MM.1S (cell line): Measurements from ENCODE around the gene HPCAL1.

Source experiments
- DNase-seq: peaks from one replicate; pipeline ENCODE4 v3.0.0-alpha.2; 2015
- H2AFZ ChIP-seq: fragments of 300-600 bp; sonication (generic); 2 replicates; pipeline ENCODE4 v1.6.0; 2016; ENCODE audit warnings: antibody characterized with exemption, low read length
- H3F3A ChIP-seq: fragments of 300-600 bp; sonication (generic); 2 replicates; pipeline ENCODE4 v1.6.1; 2016; ENCODE audit warnings: mild to moderate bottlenecking, antibody characterized with exemption, low read length, moderate library complexity, mixed read lengths; ENCODE audit not compliant: insufficient read depth
- H3K27ac ChIP-seq: fragments of 300-600 bp; sonication (generic); 2 replicates; pipeline ENCODE4 v1.5.1; 2016; ENCODE audit warnings: mild to moderate bottlenecking, low read length
- H3K27me3 ChIP-seq: fragments of 300-600 bp; sonication (generic); replicated peaks from 2 replicates; pipeline ENCODE4 v1.6.0; 2016; ENCODE audit warnings: low read length; ENCODE audit not compliant: insufficient read depth
- H3K36me3 ChIP-seq: fragments of 300-600 bp; sonication (generic); replicated peaks from 2 replicates; pipeline ENCODE4 v1.6.1; 2016; ENCODE audit warnings: mild to moderate bottlenecking, low read length, mixed read lengths; ENCODE audit not compliant: insufficient read depth
- H3K4me1 ChIP-seq: fragments of 300-600 bp; sonication (generic); 2 replicates; pipeline ENCODE4 v1.6.1; 2016; ENCODE audit warnings: low read length, mixed read lengths
- H3K4me2 ChIP-seq: fragments of 300-600 bp; sonication (generic); 2 replicates; pipeline ENCODE4 v1.6.0; 2016; ENCODE audit warnings: low read depth, low read length
- H3K4me3 ChIP-seq: fragments of 300-600 bp; sonication (generic); 2 replicates; pipeline ENCODE4 v1.5.1; 2016; ENCODE audit warnings: low read length, mixed read lengths
- H3K79me2 ChIP-seq: fragments of 300-600 bp; sonication (generic); 2 replicates; pipeline ENCODE4 v1.6.1; 2016; ENCODE audit warnings: mixed run types, low read length, mixed read lengths
- H3K9ac ChIP-seq: fragments of 300-600 bp; sonication (generic); 2 replicates; pipeline ENCODE4 v1.6.1; 2016; ENCODE audit warnings: low read length, mixed read lengths
- H3K9me2 ChIP-seq: fragments of 300-600 bp; sonication (generic); replicated peaks from 2 replicates; pipeline ENCODE4 v1.6.1; 2016; ENCODE audit warnings: mild to moderate bottlenecking, low read length, mixed read lengths; ENCODE audit not compliant: insufficient read depth
- H3K9me3 ChIP-seq: fragments of 300-600 bp; sonication (generic); replicated peaks from 2 replicates; pipeline ENCODE4 v1.6.1; 2016; ENCODE audit warnings: mild to moderate bottlenecking, low read length, mixed read lengths; ENCODE audit not compliant: insufficient read depth
- H4K20me1 ChIP-seq: fragments of 300-600 bp; sonication (generic); 2 replicates; pipeline ENCODE4 v1.6.1; 2016; ENCODE audit warnings: mild to moderate bottlenecking, low read length, moderate library complexity, mixed read lengths; ENCODE audit not compliant: insufficient read depth
- EZH2 ChIP-seq: fragments of 300-600 bp; sonication (generic); optimal IDR thresholded peaks from 2 replicates; pipeline ENCODE3; 2017; ENCODE audit warnings: low read depth, mild to moderate bottlenecking, antibody characterized with exemption, low read length, mixed read lengths
- EZH2phosphoT487 ChIP-seq: fragments of 300-600 bp; sonication (generic); IDR thresholded peaks from 2 replicates; pipeline ENCODE4 v1.6.1; 2018; ENCODE audit warnings: antibody characterized with exemption, low read length
- TF ChIP-seq, protein P1 (sequence below): fragments of 300-600 bp; sonication (generic); IDR thresholded peaks from 2 replicates; pipeline ENCODE4 v1.5.1; 2016; ENCODE audit warnings: antibody characterized with exemption, low read length, mixed read lengths

The HPCAL1 gene

DNA sequence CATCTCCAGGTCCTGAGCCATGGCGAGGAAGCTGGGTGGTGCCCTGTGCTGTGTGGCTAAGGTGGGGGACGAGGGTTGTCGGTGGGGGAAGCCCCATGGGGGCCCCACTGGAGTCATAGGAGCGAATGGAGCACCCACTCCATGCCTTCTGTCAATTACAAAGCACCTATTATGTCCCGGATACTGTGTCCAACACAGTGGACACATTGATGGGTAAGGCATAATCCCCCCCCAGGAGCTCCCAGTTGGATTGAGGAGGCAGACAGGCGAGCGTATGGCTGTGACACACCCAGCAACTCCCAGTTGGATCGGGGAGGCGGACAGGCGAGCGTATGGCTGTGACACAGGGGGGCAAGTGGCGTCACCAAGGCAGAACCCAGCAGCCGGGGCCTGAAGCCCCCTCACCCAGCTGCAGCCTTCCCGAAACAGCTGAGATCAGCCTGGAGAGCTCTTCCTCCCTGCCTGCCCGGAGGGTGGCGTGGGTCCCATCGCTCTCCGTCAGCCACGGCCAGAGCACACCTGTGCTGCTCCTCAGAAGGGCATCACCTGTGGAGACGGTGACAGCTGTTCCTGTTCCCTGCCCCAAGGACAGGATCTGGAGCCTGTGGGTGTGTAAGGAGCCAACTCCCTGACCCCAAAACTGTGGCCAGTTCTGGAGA is 69.6 kb downstream of the HPCAL1 start:
- Histone ChIP-seq H3K9ac (no peak overlapping the region), H3K79me2 (peaks cover 91% of the 10 kb centered on the region), H3K4me1 (peaks cover 28% of the 10 kb centered on the region), H3K4me2 (no peak overlapping the region), H3K9me2 (no peaks in the 10 kb centered on the region), H3K9me3 (no peaks in the 10 kb centered on the region), H3K4me3 (no peak overlapping the region), H4K20me1 (no peaks in the 10 kb centered on the region), H3K36me3 (no peaks in the 10 kb centered on the region), H3K27ac (no peak overlapping the region), H3K27me3 (no peaks in the 10 kb centered on the region), H3F3A (peaks cover 16% of the 10 kb centered on the region), H2AFZ (no peak overlapping the region)
- TF ChIP-seq EZH2phosphoT487 (no peak), EZH2 (no peak)
- TF ChIP-seq, protein P1, sequence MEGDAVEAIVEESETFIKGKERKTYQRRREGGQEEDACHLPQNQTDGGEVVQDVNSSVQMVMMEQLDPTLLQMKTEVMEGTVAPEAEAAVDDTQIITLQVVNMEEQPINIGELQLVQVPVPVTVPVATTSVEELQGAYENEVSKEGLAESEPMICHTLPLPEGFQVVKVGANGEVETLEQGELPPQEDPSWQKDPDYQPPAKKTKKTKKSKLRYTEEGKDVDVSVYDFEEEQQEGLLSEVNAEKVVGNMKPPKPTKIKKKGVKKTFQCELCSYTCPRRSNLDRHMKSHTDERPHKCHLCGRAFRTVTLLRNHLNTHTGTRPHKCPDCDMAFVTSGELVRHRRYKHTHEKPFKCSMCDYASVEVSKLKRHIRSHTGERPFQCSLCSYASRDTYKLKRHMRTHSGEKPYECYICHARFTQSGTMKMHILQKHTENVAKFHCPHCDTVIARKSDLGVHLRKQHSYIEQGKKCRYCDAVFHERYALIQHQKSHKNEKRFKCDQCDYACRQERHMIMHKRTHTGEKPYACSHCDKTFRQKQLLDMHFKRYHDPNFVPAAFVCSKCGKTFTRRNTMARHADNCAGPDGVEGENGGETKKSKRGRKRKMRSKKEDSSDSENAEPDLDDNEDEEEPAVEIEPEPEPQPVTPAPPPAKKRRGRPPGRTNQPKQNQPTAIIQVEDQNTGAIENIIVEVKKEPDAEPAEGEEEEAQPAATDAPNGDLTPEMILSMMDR: no peak
- no peak for DNase-seq

DNA sequence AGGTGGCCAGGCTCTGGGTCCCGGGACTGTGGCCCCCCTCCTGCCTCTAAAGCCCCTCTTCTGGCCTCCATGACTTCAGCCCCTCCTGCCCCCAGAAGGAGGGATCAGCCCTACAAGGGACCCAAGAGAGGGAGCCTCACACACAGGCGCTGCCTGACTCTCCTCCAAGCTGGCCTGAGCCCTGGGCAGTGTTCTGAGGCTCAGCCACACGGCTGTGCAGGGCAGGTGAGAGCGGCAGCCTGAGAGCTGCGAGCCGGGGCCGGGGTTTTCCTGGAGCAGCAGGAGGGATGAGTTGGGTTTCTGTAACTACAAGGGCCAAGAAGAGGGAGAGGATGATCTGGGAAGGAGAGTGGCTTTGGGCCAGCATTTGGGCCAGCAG is 70.1 kb downstream of the HPCAL1 start:
- Histone ChIP-seq H2AFZ (no peak overlapping the region), H3F3A (peaks cover 21% of the 10 kb centered on the region), H3K36me3 (no peaks in the 10 kb centered on the region), H3K4me2 (no peak overlapping the region), H3K4me1 (peaks cover 33% of the 10 kb centered on the region), H3K27ac (no peak overlapping the region), H3K9me2 (no peaks in the 10 kb centered on the region), H4K20me1 (no peaks in the 10 kb centered on the region), H3K4me3 (no peak overlapping the region), H3K9ac (no peak overlapping the region), H3K27me3 (no peaks in the 10 kb centered on the region), H3K79me2 (peaks cover 86% of the 10 kb centered on the region), H3K9me3 (no peaks in the 10 kb centered on the region)
- TF ChIP-seq EZH2phosphoT487: no peak
- DNase-seq: no peak

DNA sequence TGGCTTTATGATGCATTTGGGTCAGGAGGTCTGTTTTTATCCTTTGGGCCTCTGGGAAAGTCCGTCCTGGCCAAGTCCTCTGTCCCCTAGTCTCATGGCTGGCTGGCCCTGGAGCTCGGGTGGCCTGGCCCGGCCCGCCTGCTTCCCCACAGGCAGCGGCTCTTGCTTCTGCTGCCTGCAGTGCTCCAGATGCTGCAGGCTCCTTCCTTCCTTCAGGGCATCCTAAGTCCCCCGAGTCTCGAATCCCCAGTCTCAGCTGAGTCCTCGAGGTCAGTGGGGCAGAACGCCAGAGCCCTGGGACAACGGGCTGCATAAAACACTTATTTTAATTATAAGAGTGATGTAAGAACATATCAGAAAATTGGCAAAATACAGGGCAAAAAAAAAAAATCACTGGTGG is 71.2 kb downstream of the HPCAL1 start:
- Histone ChIP-seq H3K4me3 (no peak overlapping the region), H3K4me1 (peaks cover 40% of the 10 kb centered on the region), H3K9me3 (no peaks in the 10 kb centered on the region), H3K4me2 (no peak overlapping the region), H3K27ac (no peak overlapping the region), H3F3A (peaks cover 30% of the 10 kb centered on the region), H3K79me2 (peaks cover 76% of the 10 kb centered on the region), H3K9ac (no peak overlapping the region), H3K27me3 (no peaks in the 10 kb centered on the region), H2AFZ (no peak overlapping the region), H3K9me2 (no peaks in the 10 kb centered on the region), H3K36me3 (no peaks in the 10 kb centered on the region), H4K20me1 (no peaks in the 10 kb centered on the region)
- TF ChIP-seq, protein P1: no peak
- TF ChIP-seq EZH2phosphoT487 (no peak), EZH2 (no peak)
- no peak for DNase-seq

DNA sequence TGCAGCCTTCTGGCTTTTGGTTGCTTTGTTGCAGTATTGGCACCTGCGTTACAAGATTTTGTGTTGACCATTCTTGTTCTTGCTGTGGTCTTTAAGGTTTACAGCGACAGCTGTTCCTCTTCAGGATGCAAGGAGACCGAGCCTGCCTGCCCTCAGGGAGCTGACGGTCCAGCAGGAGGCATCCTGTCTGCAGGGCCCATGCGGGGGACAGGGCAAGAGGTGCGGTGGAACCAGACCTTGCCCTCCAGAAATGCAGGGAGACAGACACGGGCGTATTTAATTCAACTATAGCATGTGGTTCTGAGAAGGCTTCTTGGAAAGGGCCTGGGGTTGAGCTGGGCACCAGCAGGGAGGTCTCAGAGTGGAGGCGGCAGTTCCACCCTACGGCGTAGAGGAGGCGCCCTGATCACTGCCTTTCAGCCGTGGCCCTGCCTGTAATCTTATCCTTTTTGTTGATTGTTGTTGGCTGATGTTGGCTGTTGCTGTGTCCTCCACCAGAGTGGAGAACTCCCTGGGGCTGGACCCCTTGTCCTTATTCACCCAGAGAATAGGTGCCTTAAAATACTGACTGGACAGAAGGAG is 71.7 kb downstream of the HPCAL1 start:
- Histone ChIP-seq H3K4me1 (peaks cover 45% of the 10 kb centered on the region), H3K4me3 (no peak overlapping the region), H3K4me2 (0 out of 2 replicates have a peak overlapping the region, but pooled peaks have one; percentile 36), H4K20me1 (no peaks in the 10 kb centered on the region), H3K27me3 (no peaks in the 10 kb centered on the region), H3K9me2 (no peaks in the 10 kb centered on the region), H3K27ac (peak overlapping the region; percentile 34; the same call in 1 of the 2 replicates), H3F3A (peaks cover 33% of the 10 kb centered on the region), H3K9me3 (no peaks in the 10 kb centered on the region), H3K36me3 (no peaks in the 10 kb centered on the region), H3K79me2 (peaks cover 76% of the 10 kb centered on the region), H2AFZ (no peak overlapping the region), H3K9ac (no peak overlapping the region)
- DNase-seq: no peak
- TF ChIP-seq EZH2phosphoT487 (no peak), EZH2 (no peak)
- TF ChIP-seq, protein P1: no peak
